Ectodermal cell (in vitro differentiated cells): ENCODE results near the gene TRPM2.

Source experiments
- H3K27ac ChIP-seq: 2 replicates; pipeline ENCODE4 v1.7.0; 2013; ENCODE audit warnings: mild to moderate bottlenecking, low read depth, low read length; ENCODE audit not compliant: insufficient read depth, poor library complexity, severe bottlenecking
- H3K27me3 ChIP-seq: 2 replicates; pipeline ENCODE4 v1.7.0; 2013; ENCODE audit warnings: mild to moderate bottlenecking, low read length; ENCODE audit not compliant: insufficient read depth, control insufficient read depth, poor library complexity, severe bottlenecking
- H3K36me3 ChIP-seq: one replicate; pipeline ENCODE4 v1.7.0; 2013; ENCODE audit warnings: low read length; ENCODE audit not compliant: control insufficient read depth, insufficient read depth
- H3K4me1 ChIP-seq: one replicate; pipeline ENCODE4 v1.7.0; 2013; ENCODE audit warnings: low read length; ENCODE audit not compliant: control insufficient read depth, insufficient read depth
- H3K4me3 ChIP-seq: 2 replicates; pipeline ENCODE4 v1.7.0; 2013; ENCODE audit warnings: low read depth, low read length, control low read depth; ENCODE audit not compliant: insufficient read depth
- H3K9me3 ChIP-seq: 2 replicates; pipeline ENCODE4 v1.7.0; 2013; ENCODE audit warnings: mild to moderate bottlenecking, low read length, moderate library complexity; ENCODE audit not compliant: control insufficient read depth
- WGBS, 2 experiments: methylation state at CpG; one replicate each; pipeline ENCODE4 v1.1.7; 2013; ENCODE audit warnings: missing lambda C conversion rate in 2 of 2; 5-methylcytosine and 5-hydroxymethylcytosine counted together

Gene TRPM2

GRCh38 chr21:44448651-44449131 is 95.3 kb downstream of the TRPM2 start:
- Histone ChIP-seq H3K4me3 (no peak overlapping the region), H3K27me3 (no peaks in the 10 kb centered on the region), H3K4me1 (peaks cover 9% of the 10 kb centered on the region), H3K36me3 (no peaks in the 10 kb centered on the region), H3K27ac (no peak overlapping the region), H3K9me3 (no peaks in the 10 kb centered on the region)
- WGBS, 2 experiments: 82 to 84% methylated on average over 13 of the region's 13 CpGs

- H3K36me3 ChIP-seq: no peaks in the 10 kb centered on the region
- WGBS, 2 experiments: 84 to 87% methylated on average over 28 of the region's 28 CpGs
- peaks cover 9% of the 10 kb centered on the region for H3K4me1 ChIP-seq
- peaks cover 5% of the 10 kb centered on the region for H3K27me3 ChIP-seq
- no peak overlapping the region for H3K27ac ChIP-seq
- peaks cover 3% of the 10 kb centered on the region for H3K9me3 ChIP-seq
- H3K4me3 ChIP-seq: no peak overlapping the region
Observed at GRCh38 chr21:44449473-44450363, 96.3 kb downstream of the TRPM2 start.

GRCh38 chr21:44450402-44450801 is 97.0 kb downstream of the TRPM2 start:
- 84 to 85% methylated on average over 14 of the region's 14 CpGs for WGBS, 2 experiments

GRCh38 chr21:44450999-44451398 is 97.6 kb downstream of the TRPM2 start:
- Histone ChIP-seq H3K9me3 (peaks cover 3% of the 10 kb centered on the region), H3K4me3 (no peak overlapping the region)
- WGBS, 2 experiments: 90 to 91% methylated on average over 14 of the region's 14 CpGs

More at GRCh38 chr21:44450402-44450801, 97.0 kb downstream of the TRPM2 start:
- no peaks in the 10 kb centered on the region for H3K36me3 ChIP-seq
- peaks cover 3% of the 10 kb centered on the region for H3K9me3 ChIP-seq
- peaks cover 9% of the 10 kb centered on the region for H3K4me1 ChIP-seq
- H3K27me3 ChIP-seq: peaks cover 5% of the 10 kb centered on the region
- H3K4me3 ChIP-seq: no peak overlapping the region
- H3K27ac ChIP-seq: no peak overlapping the region

GRCh38 chr21:44453120-44453519 is 99.7 kb downstream of the TRPM2 start:
- 94 to 99% methylated on average over 2 to 3 of the region's 3 CpGs for WGBS, 2 experiments
- Histone ChIP-seq H3K4me3 (no peak overlapping the region), H3K9me3 (peaks cover 3% of the 10 kb centered on the region), H3K27ac (no peak overlapping the region), H3K4me1 (peaks cover 8% of the 10 kb centered on the region), H3K27me3 (peaks cover 14% of the 10 kb centered on the region), H3K36me3 (no peaks in the 10 kb centered on the region)

More at GRCh38 chr21:44450999-44451398, 97.6 kb downstream of the TRPM2 start:
- H3K4me1 ChIP-seq: peaks cover 9% of the 10 kb centered on the region
- H3K27ac ChIP-seq: no peak overlapping the region
- peaks cover 8% of the 10 kb centered on the region for H3K27me3 ChIP-seq
- no peaks in the 10 kb centered on the region for H3K36me3 ChIP-seq

- H3K27ac ChIP-seq: no peak overlapping the region
- H3K9me3 ChIP-seq: peaks cover 3% of the 10 kb centered on the region
- H3K27me3 ChIP-seq: peaks cover 14% of the 10 kb centered on the region
- 91 to 94% methylated on average over 3 to 5 of the region's 5 CpGs for WGBS, 2 experiments
- no peak overlapping the region for H3K4me3 ChIP-seq
- H3K4me1 ChIP-seq: no peaks in the 10 kb centered on the region
- H3K36me3 ChIP-seq: no peaks in the 10 kb centered on the region
Observed at GRCh38 chr21:44454058-44454457, 100.6 kb downstream of the TRPM2 start.

GRCh38 chr21:44454747-44455523 is 101.5 kb downstream of the TRPM2 start, which contains the start of gene LRRC3:
Gene LRRC3, plus strand, starts transcription at chr21:44455510. Its CDS starts 1,135 bp downstream, at chr21:44456645.
- H3K9me3 ChIP-seq: peaks cover 3% of the 10 kb centered on the region
- H3K4me1 ChIP-seq: no peaks in the 10 kb centered on the region
- H3K27me3 ChIP-seq: peaks cover 14% of the 10 kb centered on the region
- no peaks in the 10 kb centered on the region for H3K36me3 ChIP-seq
- H3K4me3 ChIP-seq: peak within 1 kb of the TSS; percentile 59
- WGBS, 2 experiments: 5 to 7% methylated on average over 42 to 45 of the region's 45 CpGs
- H3K27ac ChIP-seq: no peak within 1 kb of the TSS

GRCh38 chr21:44455524-44456213 is 102.2 kb downstream of the TRPM2 start:
- no peaks in the 10 kb centered on the region for H3K4me1 ChIP-seq
- no peaks in the 10 kb centered on the region for H3K36me3 ChIP-seq
- H3K4me3 ChIP-seq: peak overlapping the region; percentile 59
- H3K27ac ChIP-seq: no peak overlapping the region
- peaks cover 3% of the 10 kb centered on the region for H3K9me3 ChIP-seq
- WGBS, 2 experiments: 2 to 3% methylated on average over 72 of the region's 72 CpGs
- H3K27me3 ChIP-seq: peaks cover 14% of the 10 kb centered on the region

GRCh38 chr21:44456214-44456914 is 102.9 kb downstream of the TRPM2 start:
- Histone ChIP-seq H3K36me3 (no peaks in the 10 kb centered on the region), H3K27me3 (peaks cover 14% of the 10 kb centered on the region), H3K27ac (no peak overlapping the region), H3K9me3 (peaks cover 3% of the 10 kb centered on the region), H3K4me1 (no peaks in the 10 kb centered on the region), H3K4me3 (peak overlapping the region; percentile 59)
- WGBS, 2 experiments: 85% methylated on average over 35 of the region's 35 CpGs
